Measurements from ENCODE around the gene DNAJC3. TPM values are rescaled to one million over a fixed set of nuclear protein-coding genes. Genes with fewer than 3 reads are reported as not detected.

DNAJC3 gene
- total and polyA plus RNA-seq, 2 experiments from 2014 or later: 19.5 to 27.5 TPM

DNA sequence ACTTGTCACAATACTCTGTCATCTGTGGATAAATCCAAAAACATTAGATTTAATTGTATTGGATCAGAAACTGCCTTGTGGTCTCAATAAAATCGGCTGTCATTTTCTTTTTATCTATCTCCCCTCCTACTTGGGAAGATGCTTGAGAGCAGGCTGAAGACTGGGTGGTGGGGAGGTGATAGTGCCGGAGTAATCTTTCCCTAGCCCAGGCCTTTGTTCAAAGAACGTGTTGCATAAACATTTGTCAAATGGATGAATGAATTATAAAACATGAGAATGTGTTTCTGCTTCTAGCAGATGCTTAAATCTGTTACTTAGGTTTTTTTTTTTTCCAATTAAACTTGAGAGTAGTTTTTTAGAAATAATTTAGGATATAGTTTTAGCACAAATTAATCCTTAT lies 49.9 kb downstream of the DNAJC3 start:
- no peaks in the 10 kb centered on the region for H3K27me3 ChIP-seq (ENCODE audit: insufficient read depth)
- H3K27ac Mint-ChIP-seq: no peak overlapping the region
- no peak for DNase-seq (ENCODE audit: low spot score)
- no peaks in the 10 kb centered on the region for H3K4me1 ChIP-seq (ENCODE audit: insufficient read depth)
- peaks cover 17% of the 10 kb centered on the region for H3K79me2 ChIP-seq (replicated peaks; ENCODE audit: insufficient read depth)
- no peaks in the 10 kb centered on the region for H3K4me1 Mint-ChIP-seq
- H3F3A ChIP-seq (replicated peaks; ENCODE audit: low read depth): no peaks in the 10 kb centered on the region
- H3K9me2 ChIP-seq (ENCODE audit: insufficient read depth): no peaks in the 10 kb centered on the region
- H3K9me3 Mint-ChIP-seq: peaks cover 4% of the 10 kb centered on the region; the same call in 2 of the 3 replicates
- no peak overlapping the region for H3K4me3 ChIP-seq
- no peak overlapping the region for H2AFZ ChIP-seq
- H3K4me2 ChIP-seq: no peak overlapping the region
- no peaks in the 10 kb centered on the region; the same call in 1 of the 2 replicates for H4K20me1 ChIP-seq (replicated peaks; ENCODE audit: insufficient read depth)
- peaks cover 2% of the 10 kb centered on the region for H3K27me3 Mint-ChIP-seq (ENCODE audit: insufficient read depth, low read depth, poor library complexity)
- H3K36me3 ChIP-seq (ENCODE audit: insufficient read depth): no peaks in the 10 kb centered on the region
- H3K4me3 Mint-ChIP-seq: no peak overlapping the region
- peaks cover 26% of the 10 kb centered on the region for H3K36me3 Mint-ChIP-seq (ENCODE audit: low read depth)
- H3K27ac ChIP-seq (ENCODE audit: low read depth): no peak overlapping the region
- no peak for ATAC-seq
- TF ChIP-seq EZH2 (IDR thresholded peaks at IDR 0.05; ENCODE audit: low read depth, unreplicated experiment) (no peak), ZNF114 (CRISPR knock-in tag; IDR thresholded peaks at IDR 0.05) (no peak), POLR2AphosphoS5 (IDR thresholded peaks at IDR 0.05; ENCODE audit: low read depth) (no peak), EZH2phosphoT487 (IDR thresholded peaks at IDR 0.05; ENCODE audit: unreplicated experiment) (no peak), JUNB (IDR thresholded peaks at IDR 0.05; ENCODE audit: unreplicated experiment) (no peak), REST (IDR thresholded peaks at IDR 0.05; ENCODE audit: unreplicated experiment) (no peak), ETS1 (IDR thresholded peaks at IDR 0.05) (no peak), CTCF (conservative IDR thresholded peaks at IDR 0.05; ENCODE audit: low read depth in 2 of 2) (no peak), ZNF331 (CRISPR knock-in tag; IDR thresholded peaks at IDR 0.05; ENCODE audit: low read depth) (no peak), STAT1 (IDR thresholded peaks at IDR 0.05; ENCODE audit: unreplicated experiment) (no peak), CREB1 (CRISPR knock-in tag; IDR thresholded peaks at IDR 0.05; ENCODE audit: low read depth) (no peak)

Measured in GM23338 (cell line).